OCI-LY3 (cell line): Measurements from ENCODE around the gene MLLT10.

ENCODE experiments used
- CTCF ChIP-seq: fragments of 200-600, 300-600 bp; sonication (generic); IDR thresholded peaks from 2 replicates; pipeline ENCODE4 v1.5.1; 2014; ENCODE audit warnings: antibody characterized with exemption, low read length, low read depth
- EZH2phosphoT487 ChIP-seq: fragments of 200-600 bp; shearing (Covaris generic); IDR thresholded peaks from 2 replicates; pipeline ENCODE4 v1.6.1; 2018; ENCODE audit warnings: antibody characterized with exemption, mixed run types, low read depth

GRCh38 chr10:21700474-21700873 is 166.4 kb downstream of the MLLT10 start:
- TF ChIP-seq CTCF (no peak), EZH2phosphoT487 (no peak)
